Measurements from ENCODE around the gene CACNA2D4.

CACNA2D4 gene

GRCh38 chr12:1811948-1812291 is 106.5 kb downstream of the CACNA2D4 start:
- DNase-seq: no peak

GRCh38 chr12:1811281-1811947 is 107.0 kb downstream of the CACNA2D4 start:
- no peak for DNase-seq

GRCh38 chr12:1810931-1811280 is 107.5 kb downstream of the CACNA2D4 start:
- DNase-seq: no peak

- DNase-seq: no peak
Observed at GRCh38 chr12:1810201-1810930, 108.1 kb downstream of the CACNA2D4 start.

- no peak for DNase-seq
Observed at GRCh38 chr12:1809591-1810190, 108.8 kb downstream of the CACNA2D4 start.

GRCh38 chr12:1808798-1809480 is 109.5 kb downstream of the CACNA2D4 start:
- DNase-seq: no peak

GRCh38 chr12:1808036-1808797 is 110.2 kb downstream of the CACNA2D4 start:
- DNase-seq: no peak

- DNase-seq: no peak
Observed at GRCh38 chr12:1807087-1807860, 111.2 kb downstream of the CACNA2D4 start.

GRCh38 chr12:1806301-1807086 is 112.0 kb downstream of the CACNA2D4 start:
- DNase-seq: no peak

GRCh38 chr12:1805441-1806081 is 112.9 kb downstream of the CACNA2D4 start:
- no peak for DNase-seq

- peak; percentile 19 for DNase-seq
Observed at GRCh38 chr12:1804545-1805332, 113.7 kb downstream of the CACNA2D4 start.

- DNase-seq: no peak
Observed at GRCh38 chr12:1803736-1804135, 114.7 kb downstream of the CACNA2D4 start.

- DNase-seq: no peak
Observed at GRCh38 chr12:1801303-1801975, 117.0 kb downstream of the CACNA2D4 start.

- no peak for DNase-seq
Observed at GRCh38 chr12:1800401-1801302, 117.8 kb downstream of the CACNA2D4 start.

- no peak for DNase-seq
Observed at GRCh38 chr12:1799882-1800400, 118.5 kb downstream of the CACNA2D4 start.

- no peak for DNase-seq
Observed at GRCh38 chr12:1799051-1799881, 119.2 kb downstream of the CACNA2D4 start.

GRCh38 chr12:1798641-1799020 is 119.8 kb downstream of the CACNA2D4 start:
- DNase-seq: no peak

Measured in activated gamma-delta T cell (primary cell).